Measurements from ENCODE around the gene ST14.

GRCh38 chr11:130161441-130162145 lies 2.0 kb downstream of the ST14 start:
- TF ChIP-seq POLR2AphosphoS5 (IDR thresholded peaks at IDR 0.05) (no peak), CTCF (IDR thresholded peaks at IDR 0.05) (no peak), POLR2A (IDR thresholded peaks at IDR 0.05; ENCODE audit: low read depth) (no peak), EP300 (IDR thresholded peaks at IDR 0.05) (no peak)
